Aorta (tissue), 5 donors: ENCODE measurements around the gene INTS7. TPM values are rescaled to one million over a fixed set of nuclear protein-coding genes. Genes with fewer than 3 reads are reported as not detected.

Source experiments
- ATAC-seq: fragments of 200-7000 bp; cut with Tn5 transposase; one replicate; pipeline ENCODE4 v1.9.1; 2022; ENCODE audit warnings: moderate library complexity; ENCODE audit not compliant: low FRiP score
- DNase-seq, 2 donors: peaks; one replicate each; pipeline ENCODE4 v3.0.0-alpha.2; 2020
- H3K27ac ChIP-seq, 2 donors: one replicate each; pipeline ENCODE4 v1.5.1; 2013; ENCODE audit warnings: low read length in 2 of 2, mild to moderate bottlenecking in 2 of 2, moderate library complexity in 2 of 2, control low read depth in 1 of 2, inconsistent platforms in 1 of 2, low read depth in 1 of 2
- H3K27me3 ChIP-seq, 2 donors: one replicate each; pipeline ENCODE4 v1.6.1; 2013; ENCODE audit warnings: control low read depth in 1 of 2, low read length in 1 of 2, mild to moderate bottlenecking in 1 of 2, moderate library complexity in 1 of 2; ENCODE audit not compliant: insufficient read depth in 2 of 2, control insufficient read depth in 1 of 2
- H3K36me3 ChIP-seq, 2 donors: one replicate each; pipeline ENCODE4 v1.6.1; 2013; ENCODE audit warnings: control low read depth in 1 of 2, low read length in 1 of 2, mild to moderate bottlenecking in 1 of 2; ENCODE audit not compliant: insufficient read depth in 2 of 2, control insufficient read depth in 1 of 2
- H3K4me1 ChIP-seq, 2 donors: one replicate each; pipeline ENCODE4 v1.6.1; 2013; ENCODE audit warnings: low read length in 2 of 2, control low read depth in 1 of 2, mild to moderate bottlenecking in 1 of 2, moderate library complexity in 1 of 2; ENCODE audit not compliant: insufficient read depth in 2 of 2, control insufficient read depth in 1 of 2
- H3K4me3 ChIP-seq, 2 donors: one replicate each; pipeline ENCODE4 v1.5.1; 2013; ENCODE audit warnings: low read length in 2 of 2, control low read depth in 1 of 2, mild to moderate bottlenecking in 1 of 2
- H3K9me3 ChIP-seq: one replicate; pipeline ENCODE4 v1.6.1; 2013; ENCODE audit warnings: mild to moderate bottlenecking, low read length; ENCODE audit not compliant: control insufficient read depth
- WGBS, 2 donors: extraction: QIAGEN DNeasy Blood & Tissue Kit; methylation state at CpG; one replicate each; pipeline ENCODE4 v1.1.7; 2013; 5-methylcytosine and 5-hydroxymethylcytosine counted together
- intact Hi-C, 2 donors: fragments of 100-400 bp; cut with DNase I; formaldehyde crosslinking; loops; one replicate each; pipeline versions ENCODE4 v1.14.2 to v1.15.0; 2022
- polyA plus RNA-seq, 2 donors: library from polyadenylated mRNA; stranded (reverse); fragments of 200-250 nt; gene quantifications; one replicate each; pipeline ENCODE4 v1.2.3, GENCODE V29; 2013
- total RNA-seq, 2 donors: library from RNA; stranded (reverse); fragmentation: NEBNext Ultra II Directional; extraction: Animal tissue kit (Norgen Biotek cat#: 25700); gene quantifications; one replicate each; pipeline ENCODE4 v1.2.1, GENCODE V29; 2021
- donor health status: healthy with polysubstance abuse.
- donor health status: Bipolar disorder and iron deficiency.
- donor health status: DM: no; HTN: no; CAD: no.
- donor health status: DM: no; HTN: no; CAD: no.
- donor health status: DM: yes; HTN: yes; CAD: no.

Gene INTS7
- total and polyA plus RNA-seq, 4 donors: 3.8 to 9.4 (median 5.7) TPM

- Histone ChIP-seq H3K9me3 (no peaks in the 10 kb centered on the region), H3K4me1 (no peaks in the 10 kb centered on the region), H3K27ac (no peak overlapping the region), H3K4me3 (no peak overlapping the region), H3K36me3 (no peaks in the 10 kb centered on the region), H3K27me3 (no peaks in the 10 kb centered on the region)
- no peak for DNase-seq
- no peak for ATAC-seq
- 90 to 92% methylated on average over 13 of the region's 13 CpGs for WGBS, 2 donors
- intact Hi-C loops: no loop called here
These were observed 122.4 kb downstream of the INTS7 start for GRCh38 chr1:211912844-211913432.

GRCh38 chr1:211912038-211912437 is 123.3 kb downstream of the INTS7 start:
- intact Hi-C loops: no loop called here
- Histone ChIP-seq H3K4me3 (no peak overlapping the region), H3K4me1 (no peaks in the 10 kb centered on the region), H3K9me3 (peaks cover 2% of the 10 kb centered on the region), H3K27me3 (no peaks in the 10 kb centered on the region), H3K27ac (no peak overlapping the region), H3K36me3 (no peaks in the 10 kb centered on the region)
- no peak for DNase-seq
- ATAC-seq: no peak
- WGBS, 2 donors: 44 to 48% methylated on average over 1 of the region's 1 CpG

GRCh38 chr1:211910913-211911485 is 124.4 kb downstream of the INTS7 start:
- DNase-seq: no peak
- WGBS, 2 donors: 67 to 73% methylated on average over 4 of the region's 4 CpGs
- Histone ChIP-seq H3K27me3 (no peaks in the 10 kb centered on the region), H3K36me3 (no peaks in the 10 kb centered on the region), H3K9me3 (peaks cover 2% of the 10 kb centered on the region), H3K27ac (no peak overlapping the region), H3K4me1 (no peaks in the 10 kb centered on the region), H3K4me3 (no peak overlapping the region)
- intact Hi-C loops: no loop called here
- ATAC-seq: no peak

GRCh38 chr1:211910113-211910884 is 125.1 kb downstream of the INTS7 start:
- WGBS, 2 donors: 78 to 87% methylated on average over 7 of the region's 7 CpGs
- ATAC-seq: no peak

GRCh38 chr1:211909395-211909794 is 126.0 kb downstream of the INTS7 start:
- whole genome bisulfite sequencing, 2 donors: 55 to 61% methylated on average over 9 of the region's 9 CpGs
- DNase-seq: no peak
- peaks cover 2% of the 10 kb centered on the region for H3K9me3 ChIP-seq
- intact Hi-C loops: no loop called here
- no peaks in the 10 kb centered on the region for H3K4me1 ChIP-seq
- H3K27me3 ChIP-seq: no peaks in the 10 kb centered on the region
- H3K36me3 ChIP-seq: no peaks in the 10 kb centered on the region
- H3K27ac ChIP-seq: no peak overlapping the region
- no peak for ATAC-seq
- no peak overlapping the region for H3K4me3 ChIP-seq

More at GRCh38 chr1:211910113-211910884, 125.1 kb downstream of the INTS7 start:
- DNase-seq: no peak
- intact Hi-C loops: no loop called here
- Histone ChIP-seq H3K4me3 (no peak overlapping the region), H3K27me3 (no peaks in the 10 kb centered on the region), H3K9me3 (peaks cover 2% of the 10 kb centered on the region), H3K27ac (no peak overlapping the region), H3K4me1 (no peaks in the 10 kb centered on the region), H3K36me3 (no peaks in the 10 kb centered on the region)

DNA sequence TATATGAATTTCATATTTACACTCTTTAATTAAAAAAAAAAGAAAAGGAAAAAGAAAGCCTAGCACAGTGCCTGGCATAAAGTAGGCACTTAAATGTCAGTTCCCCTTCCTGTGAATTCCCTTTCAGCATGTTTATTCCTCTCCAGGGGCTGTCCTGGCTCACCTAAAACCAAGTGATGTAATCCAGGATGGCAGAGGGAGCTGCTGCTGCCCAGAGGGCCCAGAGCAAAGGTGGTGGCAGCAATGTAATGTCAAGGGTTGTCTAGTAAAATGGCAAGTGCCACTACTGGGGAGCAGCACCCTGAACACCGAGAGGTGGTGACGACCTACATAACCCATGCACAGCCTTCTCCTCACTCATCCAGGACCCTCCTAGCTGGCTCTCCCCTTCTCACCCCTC is 126.4 kb downstream of the INTS7 start:
- intact Hi-C loops: no loop called here
- Histone ChIP-seq H3K4me3 (no peak overlapping the region), H3K27me3 (no peaks in the 10 kb centered on the region), H3K4me1 (no peaks in the 10 kb centered on the region), H3K9me3 (peaks cover 2% of the 10 kb centered on the region), H3K27ac (no peak overlapping the region), H3K36me3 (no peaks in the 10 kb centered on the region)
- ATAC-seq: no peak
- DNase-seq: no peak
- WGBS, 2 donors: 72 to 88% methylated on average over 2 of the region's 2 CpGs

GRCh38 chr1:211908453-211908852 is 126.9 kb downstream of the INTS7 start:
- Histone ChIP-seq H3K27me3 (no peaks in the 10 kb centered on the region), H3K9me3 (peaks cover 2% of the 10 kb centered on the region), H3K4me3 (no peak overlapping the region), H3K4me1 (no peaks in the 10 kb centered on the region), H3K27ac (no peak overlapping the region), H3K36me3 (no peaks in the 10 kb centered on the region)
- DNase-seq: no peak
- intact Hi-C loops: no loop called here
- 26 to 31% methylated on average over 2 of the region's 2 CpGs for WGBS, 2 donors
- ATAC-seq: no peak

GRCh38 chr1:211903490-211904245 is 131.7 kb downstream of the INTS7 start:
- no peaks in the 10 kb centered on the region for H3K36me3 ChIP-seq
- H3K4me3 ChIP-seq: no peak overlapping the region
- no peaks in the 10 kb centered on the region for H3K27me3 ChIP-seq
- WGBS, 2 donors: 68 to 80% methylated on average over 2 of the region's 2 CpGs
- no peaks in the 10 kb centered on the region for H3K4me1 ChIP-seq
- H3K27ac ChIP-seq: no peak overlapping the region
- H3K9me3 ChIP-seq: peaks cover 2% of the 10 kb centered on the region
- ATAC-seq: no peak
- no peak for DNase-seq
- intact Hi-C loops: no loop called here
